Ishikawa (cell line): ENCODE results near the gene FOXP4.

Experiments used
- CREB1 ChIP-seq: IDR thresholded peaks from 2 replicates; pipeline ENCODE4 v1.6.1; 2012; ENCODE audit warnings: low read depth
- EGR1 ChIP-seq: IDR thresholded peaks from 2 replicates; pipeline ENCODE4 v1.6.1; 2012
- EP300 ChIP-seq: IDR thresholded peaks from 2 replicates; pipeline ENCODE4 v1.6.1; 2012; ENCODE audit warnings: borderline replicate concordance
- RAD21 ChIP-seq: IDR thresholded peaks from 2 replicates; pipeline ENCODE4 v1.6.1; 2012; ENCODE audit warnings: low read depth
- TAF1 ChIP-seq: IDR thresholded peaks from 2 replicates; pipeline ENCODE4 v1.6.1; 2012; ENCODE audit warnings: low read depth, mild to moderate bottlenecking
- YY1 ChIP-seq: IDR thresholded peaks from 2 replicates; pipeline ENCODE4 v1.6.1; 2012; ENCODE audit warnings: low read depth
- TF ChIP-seq, protein P1 (sequence below): IDR thresholded peaks from 2 replicates; pipeline ENCODE4 v1.6.1; 2012
- TF ChIP-seq, protein P2 (sequence below): IDR thresholded peaks from 2 replicates; pipeline ENCODE4 v1.6.1; 2012; ENCODE audit warnings: low read depth, mild to moderate bottlenecking
- TF ChIP-seq, protein P3 (sequence below): IDR thresholded peaks from 2 replicates; pipeline ENCODE4 v1.6.1; 2012

DNA sequence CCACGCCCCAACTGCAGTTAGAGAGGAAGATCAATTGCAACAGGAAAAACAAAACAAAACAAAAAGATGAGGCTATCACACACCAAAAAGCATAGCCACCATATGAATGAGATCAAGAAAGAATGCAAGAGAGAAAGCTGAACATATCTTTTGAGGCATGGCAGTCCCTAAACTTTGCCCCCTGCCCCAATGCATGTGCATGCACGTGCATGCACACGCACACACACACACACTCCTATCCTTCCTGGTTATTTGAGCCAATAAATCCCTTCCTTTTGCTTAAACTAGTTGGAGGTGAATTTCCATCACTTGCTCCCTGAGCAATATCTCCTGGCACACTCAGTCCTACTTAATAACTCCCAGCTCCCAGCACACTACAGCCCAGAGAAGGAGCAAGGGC is 48.6 kb upstream of the FOXP4 start:
- TF ChIP-seq, protein P1, sequence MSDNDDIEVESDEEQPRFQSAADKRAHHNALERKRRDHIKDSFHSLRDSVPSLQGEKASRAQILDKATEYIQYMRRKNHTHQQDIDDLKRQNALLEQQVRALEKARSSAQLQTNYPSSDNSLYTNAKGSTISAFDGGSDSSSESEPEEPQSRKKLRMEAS, result no peak
- TF ChIP-seq, protein P2, sequence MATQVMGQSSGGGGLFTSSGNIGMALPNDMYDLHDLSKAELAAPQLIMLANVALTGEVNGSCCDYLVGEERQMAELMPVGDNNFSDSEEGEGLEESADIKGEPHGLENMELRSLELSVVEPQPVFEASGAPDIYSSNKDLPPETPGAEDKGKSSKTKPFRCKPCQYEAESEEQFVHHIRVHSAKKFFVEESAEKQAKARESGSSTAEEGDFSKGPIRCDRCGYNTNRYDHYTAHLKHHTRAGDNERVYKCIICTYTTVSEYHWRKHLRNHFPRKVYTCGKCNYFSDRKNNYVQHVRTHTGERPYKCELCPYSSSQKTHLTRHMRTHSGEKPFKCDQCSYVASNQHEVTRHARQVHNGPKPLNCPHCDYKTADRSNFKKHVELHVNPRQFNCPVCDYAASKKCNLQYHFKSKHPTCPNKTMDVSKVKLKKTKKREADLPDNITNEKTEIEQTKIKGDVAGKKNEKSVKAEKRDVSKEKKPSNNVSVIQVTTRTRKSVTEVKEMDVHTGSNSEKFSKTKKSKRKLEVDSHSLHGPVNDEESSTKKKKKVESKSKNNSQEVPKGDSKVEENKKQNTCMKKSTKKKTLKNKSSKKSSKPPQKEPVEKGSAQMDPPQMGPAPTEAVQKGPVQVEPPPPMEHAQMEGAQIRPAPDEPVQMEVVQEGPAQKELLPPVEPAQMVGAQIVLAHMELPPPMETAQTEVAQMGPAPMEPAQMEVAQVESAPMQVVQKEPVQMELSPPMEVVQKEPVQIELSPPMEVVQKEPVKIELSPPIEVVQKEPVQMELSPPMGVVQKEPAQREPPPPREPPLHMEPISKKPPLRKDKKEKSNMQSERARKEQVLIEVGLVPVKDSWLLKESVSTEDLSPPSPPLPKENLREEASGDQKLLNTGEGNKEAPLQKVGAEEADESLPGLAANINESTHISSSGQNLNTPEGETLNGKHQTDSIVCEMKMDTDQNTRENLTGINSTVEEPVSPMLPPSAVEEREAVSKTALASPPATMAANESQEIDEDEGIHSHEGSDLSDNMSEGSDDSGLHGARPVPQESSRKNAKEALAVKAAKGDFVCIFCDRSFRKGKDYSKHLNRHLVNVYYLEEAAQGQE, result no peak
- TF ChIP-seq RAD21, result no peak
- TF ChIP-seq YY1, result no peak
- TF ChIP-seq CREB1, result no peak
- TF ChIP-seq EGR1, result no peak
- TF ChIP-seq, protein P3, sequence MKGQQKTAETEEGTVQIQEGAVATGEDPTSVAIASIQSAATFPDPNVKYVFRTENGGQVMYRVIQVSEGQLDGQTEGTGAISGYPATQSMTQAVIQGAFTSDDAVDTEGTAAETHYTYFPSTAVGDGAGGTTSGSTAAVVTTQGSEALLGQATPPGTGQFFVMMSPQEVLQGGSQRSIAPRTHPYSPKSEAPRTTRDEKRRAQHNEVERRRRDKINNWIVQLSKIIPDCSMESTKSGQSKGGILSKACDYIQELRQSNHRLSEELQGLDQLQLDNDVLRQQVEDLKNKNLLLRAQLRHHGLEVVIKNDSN, result no peak
- TF ChIP-seq EP300, result no peak
- TF ChIP-seq TAF1, result no peak
